ENCODE data around the gene UPK1A.

DNA sequence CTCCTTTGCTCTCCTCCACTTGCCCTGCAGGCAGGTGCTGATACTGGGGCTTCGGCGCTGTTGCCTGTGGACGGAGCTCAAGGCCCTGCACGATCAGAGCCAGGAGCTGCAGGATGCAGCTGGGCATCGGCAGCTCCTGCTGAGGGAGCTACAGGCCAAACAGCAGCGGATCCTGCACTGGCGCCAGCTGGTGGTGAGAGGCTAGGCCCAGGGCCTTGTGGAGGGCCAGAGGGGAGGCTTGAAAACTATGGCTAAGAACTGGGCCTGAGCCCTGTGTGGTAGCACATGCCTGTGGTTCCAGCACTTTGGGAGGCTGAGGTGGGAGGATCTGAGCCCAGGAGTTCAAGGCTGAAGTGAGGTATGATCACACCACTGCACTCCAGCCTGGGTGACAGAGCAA lies 47.5 kb upstream of the UPK1A start:
- TF ChIP-seq, protein P1, sequence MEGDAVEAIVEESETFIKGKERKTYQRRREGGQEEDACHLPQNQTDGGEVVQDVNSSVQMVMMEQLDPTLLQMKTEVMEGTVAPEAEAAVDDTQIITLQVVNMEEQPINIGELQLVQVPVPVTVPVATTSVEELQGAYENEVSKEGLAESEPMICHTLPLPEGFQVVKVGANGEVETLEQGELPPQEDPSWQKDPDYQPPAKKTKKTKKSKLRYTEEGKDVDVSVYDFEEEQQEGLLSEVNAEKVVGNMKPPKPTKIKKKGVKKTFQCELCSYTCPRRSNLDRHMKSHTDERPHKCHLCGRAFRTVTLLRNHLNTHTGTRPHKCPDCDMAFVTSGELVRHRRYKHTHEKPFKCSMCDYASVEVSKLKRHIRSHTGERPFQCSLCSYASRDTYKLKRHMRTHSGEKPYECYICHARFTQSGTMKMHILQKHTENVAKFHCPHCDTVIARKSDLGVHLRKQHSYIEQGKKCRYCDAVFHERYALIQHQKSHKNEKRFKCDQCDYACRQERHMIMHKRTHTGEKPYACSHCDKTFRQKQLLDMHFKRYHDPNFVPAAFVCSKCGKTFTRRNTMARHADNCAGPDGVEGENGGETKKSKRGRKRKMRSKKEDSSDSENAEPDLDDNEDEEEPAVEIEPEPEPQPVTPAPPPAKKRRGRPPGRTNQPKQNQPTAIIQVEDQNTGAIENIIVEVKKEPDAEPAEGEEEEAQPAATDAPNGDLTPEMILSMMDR (IDR thresholded peaks at IDR 0.05; ENCODE audit: insufficient read depth, low read depth, low read length), result no peak
- no peak for TF ChIP-seq EZH2 (IDR thresholded peaks at IDR 0.05; ENCODE audit: insufficient read depth, low read length)

Data from astrocyte (in vitro differentiated cells and primary cell).